ENCODE measurements around the gene ZNF83. TPM values are rescaled to one million over a fixed set of nuclear protein-coding genes. Genes with fewer than 3 reads are reported as not detected.
A peak's percentile ranks its signal among the peaks of the same experiment; 100 is the strongest.
"Not testable (repeated sequence)": the region's sequence is repeated elsewhere in the genome, so short reads cannot be mapped to it uniquely, and the experiment has no call there.

Gene ZNF83
- total RNA-seq, 1 donor from 2014 or later: 21.1 TPM

DNA sequence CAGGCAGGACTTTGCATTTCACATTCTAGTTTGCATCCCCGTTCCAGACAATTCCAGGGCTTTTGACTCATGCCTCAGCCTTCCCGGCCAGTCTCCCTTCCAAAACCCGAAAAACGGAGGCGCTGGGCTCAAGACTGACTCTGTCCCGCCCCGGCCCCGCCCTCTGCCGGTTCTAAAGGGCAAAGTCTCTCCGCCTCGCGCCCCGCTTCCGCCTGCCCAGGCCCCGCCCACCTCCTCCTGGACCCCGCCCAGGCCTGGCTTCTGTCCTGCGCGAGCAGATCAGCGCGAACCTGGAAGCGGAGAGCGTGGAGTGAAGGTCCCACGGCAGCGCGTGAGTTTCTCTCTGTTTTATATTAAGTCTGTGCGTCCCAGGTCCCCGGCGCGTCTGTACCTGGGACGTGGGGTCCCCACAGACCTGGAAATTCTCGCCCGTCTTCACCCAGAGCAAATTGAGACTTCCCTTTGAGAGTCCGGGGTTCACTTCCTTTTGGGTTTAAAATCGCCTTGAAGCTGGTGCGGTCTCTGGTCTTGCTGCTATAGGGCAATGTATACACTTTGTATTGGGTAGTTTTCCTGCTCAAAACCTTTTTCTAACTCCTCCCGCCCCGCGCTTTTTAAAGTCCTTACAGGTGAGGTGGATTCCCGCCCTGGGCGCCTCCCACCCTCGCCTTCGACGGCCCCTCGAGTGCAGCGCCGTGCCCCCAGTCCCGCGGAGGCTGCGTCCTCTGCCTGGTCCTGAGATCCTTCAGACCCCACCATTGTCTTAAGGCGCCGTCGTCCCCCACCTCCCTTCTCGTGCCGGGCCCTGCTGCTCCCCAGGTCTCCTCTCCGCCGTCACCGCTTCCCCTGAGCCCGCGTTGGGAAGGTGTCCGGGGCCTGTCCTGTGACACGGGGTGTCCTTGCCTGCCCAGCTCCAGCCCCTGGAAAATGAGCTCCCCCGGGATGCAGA is 36.9 kb downstream of the ZNF83 start:
- peaks cover under 1% of the 10 kb centered on the region for H3K9me3 ChIP-seq (replicated peaks)
- peaks cover 21% of the 10 kb centered on the region for H3K4me1 ChIP-seq
- TF ChIP-seq, protein P1, sequence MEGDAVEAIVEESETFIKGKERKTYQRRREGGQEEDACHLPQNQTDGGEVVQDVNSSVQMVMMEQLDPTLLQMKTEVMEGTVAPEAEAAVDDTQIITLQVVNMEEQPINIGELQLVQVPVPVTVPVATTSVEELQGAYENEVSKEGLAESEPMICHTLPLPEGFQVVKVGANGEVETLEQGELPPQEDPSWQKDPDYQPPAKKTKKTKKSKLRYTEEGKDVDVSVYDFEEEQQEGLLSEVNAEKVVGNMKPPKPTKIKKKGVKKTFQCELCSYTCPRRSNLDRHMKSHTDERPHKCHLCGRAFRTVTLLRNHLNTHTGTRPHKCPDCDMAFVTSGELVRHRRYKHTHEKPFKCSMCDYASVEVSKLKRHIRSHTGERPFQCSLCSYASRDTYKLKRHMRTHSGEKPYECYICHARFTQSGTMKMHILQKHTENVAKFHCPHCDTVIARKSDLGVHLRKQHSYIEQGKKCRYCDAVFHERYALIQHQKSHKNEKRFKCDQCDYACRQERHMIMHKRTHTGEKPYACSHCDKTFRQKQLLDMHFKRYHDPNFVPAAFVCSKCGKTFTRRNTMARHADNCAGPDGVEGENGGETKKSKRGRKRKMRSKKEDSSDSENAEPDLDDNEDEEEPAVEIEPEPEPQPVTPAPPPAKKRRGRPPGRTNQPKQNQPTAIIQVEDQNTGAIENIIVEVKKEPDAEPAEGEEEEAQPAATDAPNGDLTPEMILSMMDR (IDR thresholded peaks at IDR 0.05; ENCODE audit: borderline replicate concordance): peak; percentile 57
- intact Hi-C loops (cut with micrococcal nuclease): no loop called here
- H3K36me3 ChIP-seq: peaks cover 12% of the 10 kb centered on the region
- no peaks in the 10 kb centered on the region for H3K27me3 ChIP-seq (ENCODE audit: low read depth)
- peak overlapping the region; percentile 74 for H3K4me3 ChIP-seq
- peak; percentile 96 for DNase-seq
- H3K27ac ChIP-seq (replicated peaks): peak overlapping the region; percentile 68

DNA sequence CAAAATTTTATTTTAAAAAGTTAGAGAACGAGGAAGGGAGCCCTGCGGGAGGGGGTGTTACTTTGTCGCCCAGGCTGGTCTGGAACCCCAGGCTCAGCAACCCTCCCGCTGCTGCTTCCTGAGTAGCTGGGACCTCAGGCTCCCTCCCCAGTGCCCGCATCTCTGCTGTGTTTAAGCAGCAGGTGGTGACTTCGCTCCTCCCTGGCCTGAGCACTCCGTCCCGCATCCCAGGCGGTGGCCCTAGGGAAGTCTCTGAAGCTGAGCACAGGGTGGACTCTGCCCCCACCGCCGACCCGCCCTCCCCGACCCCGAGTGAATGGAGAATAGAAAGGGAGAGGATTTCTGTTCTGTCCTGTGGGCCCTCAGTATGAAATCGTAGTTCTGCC is 37.5 kb downstream of the ZNF83 start:
- TF ChIP-seq, protein P1 (IDR thresholded peaks at IDR 0.05; ENCODE audit: borderline replicate concordance): no peak
- intact Hi-C loops (cut with micrococcal nuclease): no loop called here
- Histone ChIP-seq H3K36me3 (peaks cover 19% of the 10 kb centered on the region), H3K4me1 (peaks cover 21% of the 10 kb centered on the region), H3K27me3 (ENCODE audit: low read depth) (no peaks in the 10 kb centered on the region), H3K4me3 (peak overlapping the region; percentile 74), H3K27ac (replicated peaks) (peak overlapping the region; percentile 68), H3K9me3 (replicated peaks) (no peaks in the 10 kb centered on the region)
- DNase-seq: no peak

DNA sequence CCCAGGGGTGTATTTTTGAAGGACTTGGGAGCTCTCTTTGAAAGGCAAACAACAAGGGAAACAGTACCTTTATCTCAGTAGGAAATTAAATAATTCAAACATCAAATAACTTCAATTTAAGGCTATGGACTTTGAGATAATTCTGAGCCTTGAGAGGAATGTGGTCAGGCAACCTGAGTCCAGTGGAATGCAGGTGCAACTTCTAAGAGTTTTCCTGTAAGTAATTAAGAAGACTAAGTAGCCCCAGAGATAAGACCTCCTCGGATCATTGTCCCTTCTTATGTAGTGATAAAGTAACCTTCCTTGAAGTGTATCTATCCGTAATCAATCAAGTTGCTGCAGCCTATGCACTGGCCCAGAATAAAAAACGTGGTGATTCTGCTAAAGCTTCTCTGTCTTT is 38.9 kb downstream of the ZNF83 start:
- Histone ChIP-seq H3K4me1 (peaks cover 21% of the 10 kb centered on the region), H3K27ac (replicated peaks) (no peak overlapping the region), H3K4me3 (no peak overlapping the region), H3K27me3 (ENCODE audit: low read depth) (no peaks in the 10 kb centered on the region), H3K36me3 (peaks cover 33% of the 10 kb centered on the region), H3K9me3 (replicated peaks) (no peaks in the 10 kb centered on the region)
- intact Hi-C loops (cut with micrococcal nuclease): no loop called here
- DNase-seq: no peak
- TF ChIP-seq, protein P1 (IDR thresholded peaks at IDR 0.05; ENCODE audit: borderline replicate concordance): no peak

DNA sequence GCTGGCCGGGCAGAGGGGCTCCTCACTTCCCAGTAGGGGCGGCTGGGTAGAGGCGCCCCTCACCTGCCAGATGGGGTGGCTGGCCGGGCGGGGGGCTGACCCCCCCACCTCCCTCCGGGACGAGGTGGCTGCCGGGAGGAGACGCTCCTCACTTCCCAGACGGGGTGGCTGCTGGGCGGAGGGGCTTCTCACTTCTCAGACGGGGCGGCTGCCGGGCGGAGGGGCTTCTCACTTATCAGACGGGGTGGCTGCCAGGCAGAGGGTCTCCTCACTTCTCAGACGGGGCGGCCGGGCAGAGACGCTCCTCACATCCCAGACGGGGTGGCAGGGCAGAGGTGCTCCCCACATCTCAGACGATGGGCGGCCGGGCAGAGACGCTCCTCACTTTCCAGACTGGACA is 44.7 kb downstream of the ZNF83 start:
- H3K27ac ChIP-seq (replicated peaks); intact Hi-C loops (cut with micrococcal nuclease); H3K9me3 ChIP-seq (replicated peaks); DNase-seq; H3K4me3 ChIP-seq; H3K27me3 ChIP-seq (ENCODE audit: low read depth); H3K4me1 ChIP-seq: not testable (repeated sequence)
- peaks cover 63% of the 10 kb centered on the region for H3K36me3 ChIP-seq

DNA sequence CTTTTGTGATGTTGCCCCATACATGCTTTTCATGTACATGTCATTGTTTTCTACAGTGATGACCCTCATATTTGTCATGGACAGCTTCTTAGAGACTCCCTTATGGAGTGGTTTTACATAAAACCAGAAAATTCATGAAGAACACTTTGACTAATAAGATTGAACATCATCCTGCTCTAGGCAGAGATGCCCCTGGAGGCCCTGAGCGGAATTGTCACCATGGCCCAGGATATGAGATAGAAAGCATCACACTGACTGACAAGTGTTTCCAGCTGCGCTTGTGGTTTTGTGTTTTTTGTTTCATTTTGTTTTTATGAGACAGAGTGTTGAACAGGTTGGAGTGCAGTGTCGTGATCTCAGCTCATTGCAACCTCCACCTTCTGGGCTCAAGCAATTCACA is 45.9 kb downstream of the ZNF83 start:
- DNase-seq: no peak
- Histone ChIP-seq H3K27ac (replicated peaks) (no peak overlapping the region), H3K27me3 (ENCODE audit: low read depth) (no peaks in the 10 kb centered on the region), H3K36me3 (peaks cover 65% of the 10 kb centered on the region), H3K9me3 (replicated peaks) (no peaks in the 10 kb centered on the region), H3K4me3 (no peak overlapping the region), H3K4me1 (no peaks in the 10 kb centered on the region)
- TF ChIP-seq, protein P1 (IDR thresholded peaks at IDR 0.05; ENCODE audit: borderline replicate concordance): no peak
- intact Hi-C loops (cut with micrococcal nuclease): no loop called here

DNA sequence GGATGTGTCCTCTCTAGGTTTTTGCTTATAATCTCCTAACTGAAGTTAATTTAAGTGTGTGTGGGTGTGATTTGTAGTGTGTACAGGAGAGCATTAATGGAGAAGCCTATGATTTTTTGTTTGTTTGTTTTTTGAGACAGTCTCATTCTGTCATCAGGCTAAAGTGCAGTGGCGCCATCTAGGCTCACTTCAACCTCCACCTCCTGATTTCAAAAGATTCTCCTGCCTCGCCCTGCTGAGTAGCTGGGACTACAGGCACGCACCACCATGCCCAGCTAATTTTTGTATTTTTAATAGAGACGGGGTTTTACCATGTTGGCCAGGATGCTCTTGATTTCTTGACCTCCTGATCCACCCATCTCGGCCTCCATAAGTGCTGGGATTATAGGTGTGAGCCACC is 47.4 kb downstream of the ZNF83 start:
- TF ChIP-seq, protein P1 (IDR thresholded peaks at IDR 0.05; ENCODE audit: borderline replicate concordance): peak; percentile 25

More for the DNA sequence above, 47.4 kb downstream of the ZNF83 start:
- Histone ChIP-seq H3K36me3 (peaks cover 54% of the 10 kb centered on the region), H3K9me3 (replicated peaks) (no peaks in the 10 kb centered on the region), H3K4me3 (no peak overlapping the region), H3K27me3 (ENCODE audit: low read depth) (no peaks in the 10 kb centered on the region), H3K27ac (replicated peaks) (no peak overlapping the region), H3K4me1 (no peaks in the 10 kb centered on the region)
- DNase-seq: no peak
- intact Hi-C loops (cut with micrococcal nuclease): no loop called here
